NB4 (cell line): ENCODE data around the gene LGMN.

Source experiments
- DNase-seq: peaks from one replicate; pipeline ENCODE4 v3.0.0; 2010; ENCODE audit warnings: low read depth
- H3K4me3 ChIP-seq: one replicate; pipeline ENCODE4 v1.5.1; 2011; ENCODE audit warnings: mild to moderate bottlenecking, low read depth, low read length, moderate library complexity
- CTCF ChIP-seq: IDR thresholded peaks from one replicate; pipeline ENCODE4 v1.5.1; 2012; ENCODE audit warnings: low read depth, low read length
- MAX ChIP-seq: IDR thresholded peaks from 2 replicates; pipeline ENCODE4 v1.6.1; 2011; ENCODE audit warnings: low read depth, low read length
- MYC ChIP-seq: IDR thresholded peaks from 2 replicates; pipeline ENCODE4 v1.6.1; 2011; ENCODE audit warnings: low read depth, low read length
- POLR2A ChIP-seq: IDR thresholded peaks from 2 replicates; pipeline ENCODE4 v1.6.1; 2011; ENCODE audit warnings: mild to moderate bottlenecking; ENCODE audit not compliant: insufficient read length; ENCODE audit errors: extremely low read depth

Gene LGMN

GRCh38 chr14:92706386-92706785, 42.0 kb downstream of the LGMN start:
- no peak for TF ChIP-seq POLR2A
- TF ChIP-seq MAX = no peak
- no peak for TF ChIP-seq MYC
- no peak for TF ChIP-seq CTCF
- DNase-seq = peak; percentile 55
- H3K4me3 ChIP-seq = no peak overlapping the region

GRCh38 chr14:92704821-92705220, 43.6 kb downstream of the LGMN start:
- no peak for DNase-seq

DNA sequence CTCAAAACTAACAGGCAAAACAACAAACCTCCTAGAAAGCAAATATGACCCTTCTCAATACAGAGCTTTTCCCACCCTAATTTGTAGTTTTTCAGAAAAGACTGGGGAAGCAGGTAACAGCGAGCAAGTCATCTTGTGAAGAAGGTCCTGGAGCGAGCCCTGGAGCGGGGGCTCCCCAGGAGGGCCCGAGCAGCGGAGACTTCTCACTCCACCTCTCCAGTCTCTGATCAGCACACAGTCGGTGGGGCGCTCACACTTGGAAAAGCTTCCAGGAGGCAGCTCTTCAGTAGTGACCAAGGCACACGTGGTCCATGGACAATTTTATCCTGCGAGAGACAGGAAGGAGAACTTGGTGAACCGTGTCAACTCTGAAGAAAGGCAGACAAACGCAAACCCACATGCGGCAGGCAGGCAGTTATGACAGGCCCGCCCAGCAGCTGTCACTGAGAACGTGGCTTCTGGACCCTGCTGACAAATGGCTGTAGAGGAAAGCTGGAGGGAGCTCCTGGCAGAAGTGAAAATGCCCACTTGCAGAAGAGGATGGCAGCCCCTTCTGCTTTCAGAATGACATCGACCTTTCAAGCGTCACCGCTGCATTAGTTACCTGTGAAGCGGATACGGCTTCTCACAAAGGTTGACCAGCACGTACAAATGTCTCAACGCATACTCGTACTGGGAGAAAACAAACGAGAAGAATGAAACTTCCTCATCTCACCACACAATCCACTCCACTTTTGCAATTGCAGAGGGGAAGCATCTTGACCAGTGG, 44.2 kb downstream of the LGMN start:
- TF ChIP-seq MYC = peak; percentile 41; the same call in 1 of the 2 replicates
- peak; percentile 89 for TF ChIP-seq MAX
- TF ChIP-seq CTCF = no peak
- TF ChIP-seq POLR2A = no peak
- no peak overlapping the region for H3K4me3 ChIP-seq
- peak; percentile 66 for DNase-seq

More at GRCh38 chr14:92704821-92705220, 43.6 kb downstream of the LGMN start:
- H3K4me3 ChIP-seq = no peak overlapping the region
- TF ChIP-seq CTCF (no peak), POLR2A (no peak), MYC (no peak), MAX (no peak)

GRCh38 chr14:92703516-92703915, 44.9 kb downstream of the LGMN start:
- no peak for DNase-seq
- no peak overlapping the region for H3K4me3 ChIP-seq
- TF ChIP-seq POLR2A = no peak
- TF ChIP-seq CTCF = no peak
- no peak for TF ChIP-seq MAX
- no peak for TF ChIP-seq MYC

GRCh38 chr14:92702441-92702918, 45.9 kb downstream of the LGMN start:
- DNase-seq = no peak
- TF ChIP-seq MAX (no peak), MYC (no peak), POLR2A (no peak)
- no peak overlapping the region for H3K4me3 ChIP-seq

DNA sequence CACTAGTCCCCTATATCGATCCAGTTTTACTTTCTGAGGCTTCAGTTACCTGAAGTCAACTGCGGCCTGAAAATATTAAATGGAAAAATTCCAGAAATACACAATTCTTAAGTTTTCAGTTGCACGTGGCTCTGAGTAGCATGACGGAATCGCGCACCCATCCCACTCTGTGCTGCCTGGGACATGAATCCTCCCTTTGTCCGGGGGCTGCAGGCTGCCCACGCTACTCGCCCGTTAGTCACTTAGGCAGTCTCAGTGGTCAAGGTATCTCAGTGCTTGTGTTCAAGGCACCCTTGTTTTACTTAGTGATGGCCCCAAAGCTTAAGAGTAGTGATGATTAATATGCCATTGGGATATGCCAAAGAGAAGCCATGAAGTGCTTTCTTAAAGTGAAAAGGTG, 46.6 kb downstream of the LGMN start:
- H3K4me3 ChIP-seq = no peak overlapping the region
- no peak for DNase-seq
- no peak for TF ChIP-seq CTCF
- no peak for TF ChIP-seq MYC
- no peak for TF ChIP-seq MAX
- no peak for TF ChIP-seq POLR2A
